IMR-90 (cell line): Measurements from ENCODE around the gene TEX14. TPM values are rescaled to one million over a fixed set of nuclear protein-coding genes. Genes with fewer than 3 reads are reported as not detected.

Source experiments
- ATAC-seq: fragments of 200-7000 bp; cut with Tn5 transposase; 2 replicates; pipeline ENCODE4 v1.9.1; 2020; ENCODE audit warnings: low read depth, mild to moderate bottlenecking, moderate library complexity
- BruUV-seq: library from RNA; stranded (reverse); fragments of 400-500 nt; replicated peaks from 2 replicates; lab custom pipeline; 2021; lab: Mats Ljungman, UMichigan
- CTCF ChIA-PET: fragments of 300-600 bp; formaldehyde crosslinking; extraction: SDS; loops from one replicate; lab custom pipeline; 2021; ENCODE audit warnings: antibody characterized with exemption; lab: Yijun Ruan, JAX
- POLR2A ChIA-PET: fragments of 300-600 bp; sonication (Branson Sonifier 250); formaldehyde crosslinking; loops from one replicate; lab custom pipeline; 2022; ENCODE audit warnings: antibody characterized with exemption; ENCODE audit not compliant: unreplicated experiment; lab: Charles Lee
- DNase-seq: peaks from one replicate; pipeline ENCODE4 v3.0.0; 2013
- H2AFZ ChIP-seq: replicated peaks from 2 replicates; pipeline ENCODE3; 2013; ENCODE audit warnings: low read length, mild to moderate bottlenecking; ENCODE audit not compliant: poor library complexity
- H2AK5ac ChIP-seq: 2 replicates; pipeline ENCODE4 v1.6.1; 2013; ENCODE audit warnings: low read depth, low read length, inconsistent platforms
- H2AK9ac ChIP-seq: replicated peaks from 2 replicates; pipeline ENCODE3; 2013; ENCODE audit warnings: mild to moderate bottlenecking, low read depth, low read length, moderate library complexity; ENCODE audit not compliant: poor library complexity
- H2BK120ac ChIP-seq: 2 replicates; pipeline ENCODE4 v1.6.1; 2013; ENCODE audit warnings: low read depth, low read length, inconsistent platforms
- H2BK15ac ChIP-seq: 3 replicates; pipeline ENCODE4 v1.6.1; 2013; ENCODE audit warnings: low read depth, low read length, inconsistent platforms
- H2BK20ac ChIP-seq: 2 replicates; pipeline ENCODE4 v1.6.1; 2013; ENCODE audit warnings: low read depth, mild to moderate bottlenecking, inconsistent platforms, low read length, moderate library complexity
- H2BK5ac ChIP-seq: 2 replicates; pipeline ENCODE4 v1.6.1; 2013; ENCODE audit warnings: mild to moderate bottlenecking, low read depth, low read length, inconsistent platforms; ENCODE audit not compliant: poor library complexity, severe bottlenecking
- H3K14ac ChIP-seq: replicated peaks from 2 replicates; pipeline ENCODE4 v1.6.1; 2013; ENCODE audit warnings: low read depth, low read length, inconsistent platforms
- H3K18ac ChIP-seq: 2 replicates; pipeline ENCODE4 v1.6.1; 2013; ENCODE audit warnings: low read depth, low read length, control low read depth
- H3K23ac ChIP-seq: 2 replicates; pipeline ENCODE4 v1.6.1; 2013; ENCODE audit warnings: low read depth, low read length, inconsistent platforms
- H3K27ac ChIP-seq: 2 replicates; pipeline ENCODE4 v1.5.1; 2013; ENCODE audit warnings: mild to moderate bottlenecking, control low read depth, low read length; ENCODE audit not compliant: insufficient read depth
- H3K27me3 ChIP-seq: 2 replicates; pipeline ENCODE4 v1.6.1; 2013; ENCODE audit warnings: low read length; ENCODE audit not compliant: control insufficient read depth, insufficient read depth
- H3K36me3 ChIP-seq: 2 replicates; pipeline ENCODE4 v1.6.1; 2013; ENCODE audit warnings: low read length, mixed read lengths; ENCODE audit not compliant: control insufficient read depth, insufficient read depth
- H3K4ac ChIP-seq: 2 replicates; pipeline ENCODE4 v1.6.1; 2013; ENCODE audit warnings: low read depth, low read length, inconsistent platforms
- H3K4me1 ChIP-seq: 2 replicates; pipeline ENCODE4 v1.6.1; 2013; ENCODE audit warnings: low read length, mixed read lengths; ENCODE audit not compliant: control insufficient read depth, insufficient read depth
- H3K4me2 ChIP-seq: 2 replicates; pipeline ENCODE4 v1.6.1; 2013; ENCODE audit warnings: low read depth, mild to moderate bottlenecking, control low read depth, low read length, moderate library complexity
- H3K4me3 ChIP-seq: 2 replicates; pipeline ENCODE4 v1.5.1; 2013; ENCODE audit warnings: low read depth, mild to moderate bottlenecking, control low read depth, low read length, moderate library complexity; ENCODE audit not compliant: insufficient read depth
- H3K56ac ChIP-seq: 2 replicates; pipeline ENCODE4 v1.6.1; 2013; ENCODE audit warnings: low read length, inconsistent platforms; ENCODE audit not compliant: insufficient read depth; ENCODE audit errors: extremely low read depth
- H3K79me1 ChIP-seq, 2 experiments: 2 replicates each; pipeline ENCODE4 v1.6.1; 2013; ENCODE audit warnings: low read length in 2 of 2, inconsistent platforms in 1 of 2, low read depth in 1 of 2
- H3K9ac ChIP-seq: 2 replicates; pipeline ENCODE4 v1.6.1; 2013; ENCODE audit warnings: low read depth, low read length, control low read depth
- H3K9me1 ChIP-seq: 2 replicates; pipeline ENCODE4 v1.6.1; 2013; ENCODE audit warnings: low read length, inconsistent platforms; ENCODE audit not compliant: insufficient read depth
- H3K9me3 ChIP-seq: 2 replicates; pipeline ENCODE4 v1.6.1; 2013; ENCODE audit warnings: low read length; ENCODE audit not compliant: control insufficient read depth, insufficient read depth
- H4K20me1 ChIP-seq: 2 replicates; pipeline ENCODE4 v1.6.1; 2013; ENCODE audit warnings: low read length, inconsistent platforms; ENCODE audit not compliant: insufficient read depth
- H4K5ac ChIP-seq: 2 replicates; pipeline ENCODE4 v1.6.1; 2013; ENCODE audit warnings: mild to moderate bottlenecking, low read depth, low read length, control low read depth
- H4K8ac ChIP-seq, 2 experiments: 2 replicates each; pipeline ENCODE4 v1.6.1; 2013; ENCODE audit warnings: low read depth in 2 of 2, low read length in 2 of 2, control low read depth in 1 of 2, inconsistent platforms in 1 of 2
- H4K91ac ChIP-seq: 2 replicates; pipeline ENCODE4 v1.6.1; 2013; ENCODE audit warnings: low read depth, low read length, inconsistent platforms; ENCODE audit not compliant: insufficient read depth
- BHLHE40 ChIP-seq: fragments of 150-350 bp; IDR thresholded peaks from 2 replicates; pipeline ENCODE4 v1.6.1; 2016; ENCODE audit warnings: mild to moderate bottlenecking, low read depth, low read length
- CEBPB ChIP-seq: IDR thresholded peaks from 2 replicates; pipeline ENCODE4 v1.6.1; 2012; ENCODE audit warnings: low read depth, low read length, improper control_type of control experiment
- CHD1 ChIP-seq: IDR thresholded peaks from 2 replicates; pipeline ENCODE4 v1.6.1; 2012; ENCODE audit warnings: low read depth, low read length, improper control_type of control experiment
- FOS ChIP-seq: fragments of 150-350 bp; IDR thresholded peaks from 2 replicates; pipeline ENCODE4 v1.6.1; 2016; ENCODE audit warnings: low read depth, low read length
- MAFK ChIP-seq: IDR thresholded peaks from 2 replicates; pipeline ENCODE4 v1.6.1; 2012; ENCODE audit warnings: low read depth, low read length, improper control_type of control experiment
- MAZ ChIP-seq: IDR thresholded peaks from 2 replicates; pipeline ENCODE4 v1.6.1; 2012; ENCODE audit warnings: low read depth, mild to moderate bottlenecking, low read length, improper control_type of control experiment, moderate library complexity, borderline replicate concordance
- MXI1 ChIP-seq: IDR thresholded peaks from 2 replicates; pipeline ENCODE4 v1.6.1; 2012; ENCODE audit warnings: low read depth, mild to moderate bottlenecking, low read length, moderate library complexity, borderline replicate concordance
- NFE2L2 ChIP-seq: fragments of 150-350 bp; IDR thresholded peaks from 2 replicates; pipeline ENCODE4 v1.6.1; 2016; ENCODE audit warnings: low read depth, mild to moderate bottlenecking, low read length
- POLR2A ChIP-seq: IDR thresholded peaks from 2 replicates; pipeline ENCODE4 v1.6.1; 2012; ENCODE audit warnings: mild to moderate bottlenecking, low read depth, low read length
- RAD21 ChIP-seq: IDR thresholded peaks from 2 replicates; pipeline ENCODE4 v1.6.1; 2012; ENCODE audit warnings: low read length, improper control_type of control experiment
- RCOR1 ChIP-seq: IDR thresholded peaks from 2 replicates; pipeline ENCODE4 v1.6.1; 2012; ENCODE audit warnings: mild to moderate bottlenecking, low read length, improper control_type of control experiment; ENCODE audit not compliant: insufficient replicate concordance
- RFX5 ChIP-seq: IDR thresholded peaks from 2 replicates; pipeline ENCODE4 v1.8.0; 2012; ENCODE audit warnings: low read depth, mild to moderate bottlenecking, low read length, moderate library complexity
- SMC3 ChIP-seq: fragments of 150-350 bp; IDR thresholded peaks from 2 replicates; pipeline ENCODE4 v1.6.1; 2016; ENCODE audit warnings: low read depth, mild to moderate bottlenecking, antibody characterized with exemption, low read length, moderate library complexity
- WGBS, 2 experiments: methylation state at CpG; one replicate each; pipeline versions ENCODE4 v1.1.5 to v1.1.7; 2013; ENCODE audit warnings: missing lambda C conversion rate in 2 of 2; ENCODE audit not compliant: insufficient read length in 1 of 2; ENCODE audit errors: extremely low coverage in 2 of 2; 5-methylcytosine and 5-hydroxymethylcytosine counted together
- dilution Hi-C: fragments of 300-500 bp; cut with HindIII; formaldehyde crosslinking; loops from one replicate; pipeline ENCODE4 v1.14.3; 2018; ENCODE audit warnings: low sequenced_read_pairs; ENCODE audit not compliant: unreplicated experiment
- in situ Hi-C: fragments of 300-500 bp; cut with MboI; formaldehyde crosslinking; loops from 3 replicates; pipeline ENCODE4 v1.14.3; 2019; ENCODE audit warnings: low sequenced_read_pairs, inconsistent platforms, mixed read lengths
- intact Hi-C: fragments of 100-400 bp; cut with micrococcal nuclease; formaldehyde crosslinking; loops from 2 replicates; pipeline ENCODE4 v1.10.0; 2022
- polyA plus RNA-seq, 3 experiments: library from polyadenylated mRNA; depleted of rRNA; stranded (reverse); fragments of >200 nt; gene quantifications; 2 replicates each; pipeline ENCODE4 v1.2.3, GENCODE V29; 2012; ENCODE audit warnings: low replicate concordance in 1 of 3
- total RNA-seq: library from RNA; depleted of rRNA; stranded (reverse); fragments of >200 nt; gene quantifications from 2 replicates; pipeline ENCODE4 v1.2.3, GENCODE V29; 2012
- TF ChIP-seq, protein P1 (sequence below): fragments of 150-350 bp; IDR thresholded peaks from 2 replicates; pipeline ENCODE4 v1.6.1; 2017; ENCODE audit warnings: mild to moderate bottlenecking, antibody characterized with exemption, low read length, low read depth
- TF ChIP-seq, protein P2 (sequence below): fragments of 150-350 bp; IDR thresholded peaks from 2 replicates; pipeline ENCODE4 v1.6.1; 2016; ENCODE audit warnings: low read depth, mild to moderate bottlenecking, low read length, moderate library complexity, borderline replicate concordance
- TF ChIP-seq, protein P3 (sequence below): conservative IDR thresholded peaks from 2 replicates; pipeline ENCODE4 v1.5.1; 2012; ENCODE audit warnings: mild to moderate bottlenecking, low read depth, low read length, improper control_type of control experiment

Gene TEX14
- total and polyA plus RNA-seq, 2 of the 4 experiments (the other 2 are of a cell fraction), result not detected

DNA sequence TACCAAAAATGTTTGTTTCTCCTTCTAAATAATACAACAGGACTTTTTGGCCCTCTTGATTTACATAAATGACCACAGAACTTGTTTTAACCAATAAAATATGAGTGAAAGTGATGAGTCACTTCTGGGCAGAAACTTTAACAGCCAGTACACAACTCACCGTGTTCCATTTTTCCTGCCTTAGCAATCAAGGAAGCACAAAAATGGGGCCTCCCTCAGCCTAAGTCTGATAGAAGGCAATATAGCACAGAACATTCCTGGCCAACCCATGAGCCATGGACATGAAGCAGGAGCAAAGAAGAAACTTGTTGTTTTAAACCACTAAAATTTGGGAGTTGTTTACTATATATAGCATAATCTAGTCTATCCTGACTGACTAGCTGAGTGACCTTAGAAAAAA is 116.3 kb downstream of the TEX14 start:
- peaks cover 4% of the 10 kb centered on the region for H3K27me3 ChIP-seq
- H3K79me1 ChIP-seq, result no peaks in the 10 kb centered on the region
- H3K9me1 ChIP-seq, result no peaks in the 10 kb centered on the region
- intact Hi-C loops, result no loop called here
- ATAC-seq (peak; percentile 67), DNase-seq (peak; percentile 64)
- no peaks in the 10 kb centered on the region for H4K20me1 ChIP-seq
- no peak overlapping the region for H4K8ac ChIP-seq
- 0 out of 2 replicates have a peak, but pooled peaks cover 2% of the 10 kb centered on the region for H3K4me1 ChIP-seq
- H2BK120ac ChIP-seq, result no peak overlapping the region
- H4K5ac ChIP-seq, result no peak overlapping the region
- H3K56ac ChIP-seq, result no peak overlapping the region
- H3K18ac ChIP-seq, result no peak overlapping the region
- no peak overlapping the region; the same call in 1 of the 2 replicates for H3K4me2 ChIP-seq
- H3K4me3 ChIP-seq, result no peak overlapping the region
- no peak overlapping the region for H3K4ac ChIP-seq
- no peak overlapping the region for H2BK15ac ChIP-seq
- H3K9me3 ChIP-seq, result no peaks in the 10 kb centered on the region
- H2BK5ac ChIP-seq, result no peak overlapping the region
- dilution Hi-C loops, result no loop called here
- no TSS peak for BruUV-seq
- no peak overlapping the region for H3K23ac ChIP-seq
- H4K91ac ChIP-seq, result no peak overlapping the region
- H3K14ac ChIP-seq, result no peak overlapping the region
- no CpG with 5 or more reads among the region's 1 CpG for WGBS, 2 experiments
- no peak for TF ChIP-seq CHD1
- no peak for TF ChIP-seq RCOR1
- TF ChIP-seq, protein P1, sequence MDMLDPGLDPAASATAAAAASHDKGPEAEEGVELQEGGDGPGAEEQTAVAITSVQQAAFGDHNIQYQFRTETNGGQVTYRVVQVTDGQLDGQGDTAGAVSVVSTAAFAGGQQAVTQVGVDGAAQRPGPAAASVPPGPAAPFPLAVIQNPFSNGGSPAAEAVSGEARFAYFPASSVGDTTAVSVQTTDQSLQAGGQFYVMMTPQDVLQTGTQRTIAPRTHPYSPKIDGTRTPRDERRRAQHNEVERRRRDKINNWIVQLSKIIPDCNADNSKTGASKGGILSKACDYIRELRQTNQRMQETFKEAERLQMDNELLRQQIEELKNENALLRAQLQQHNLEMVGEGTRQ, result no peak
- no peak for TF ChIP-seq CEBPB
- no peak for TF ChIP-seq POLR2A
- no peak for TF ChIP-seq MXI1
- peak; percentile 21; the same call in 1 of the 2 replicates for TF ChIP-seq FOS
- TF ChIP-seq RAD21, result no peak
- no peak for TF ChIP-seq BHLHE40
- no peak for TF ChIP-seq SMC3
- TF ChIP-seq, protein P2, sequence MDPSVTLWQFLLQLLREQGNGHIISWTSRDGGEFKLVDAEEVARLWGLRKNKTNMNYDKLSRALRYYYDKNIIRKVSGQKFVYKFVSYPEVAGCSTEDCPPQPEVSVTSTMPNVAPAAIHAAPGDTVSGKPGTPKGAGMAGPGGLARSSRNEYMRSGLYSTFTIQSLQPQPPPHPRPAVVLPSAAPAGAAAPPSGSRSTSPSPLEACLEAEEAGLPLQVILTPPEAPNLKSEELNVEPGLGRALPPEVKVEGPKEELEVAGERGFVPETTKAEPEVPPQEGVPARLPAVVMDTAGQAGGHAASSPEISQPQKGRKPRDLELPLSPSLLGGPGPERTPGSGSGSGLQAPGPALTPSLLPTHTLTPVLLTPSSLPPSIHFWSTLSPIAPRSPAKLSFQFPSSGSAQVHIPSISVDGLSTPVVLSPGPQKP, result no peak
- TF ChIP-seq MAFK, result no peak
- no peak for TF ChIP-seq MAZ
- peak; percentile 69 for TF ChIP-seq NFE2L2
- TF ChIP-seq, protein P3, sequence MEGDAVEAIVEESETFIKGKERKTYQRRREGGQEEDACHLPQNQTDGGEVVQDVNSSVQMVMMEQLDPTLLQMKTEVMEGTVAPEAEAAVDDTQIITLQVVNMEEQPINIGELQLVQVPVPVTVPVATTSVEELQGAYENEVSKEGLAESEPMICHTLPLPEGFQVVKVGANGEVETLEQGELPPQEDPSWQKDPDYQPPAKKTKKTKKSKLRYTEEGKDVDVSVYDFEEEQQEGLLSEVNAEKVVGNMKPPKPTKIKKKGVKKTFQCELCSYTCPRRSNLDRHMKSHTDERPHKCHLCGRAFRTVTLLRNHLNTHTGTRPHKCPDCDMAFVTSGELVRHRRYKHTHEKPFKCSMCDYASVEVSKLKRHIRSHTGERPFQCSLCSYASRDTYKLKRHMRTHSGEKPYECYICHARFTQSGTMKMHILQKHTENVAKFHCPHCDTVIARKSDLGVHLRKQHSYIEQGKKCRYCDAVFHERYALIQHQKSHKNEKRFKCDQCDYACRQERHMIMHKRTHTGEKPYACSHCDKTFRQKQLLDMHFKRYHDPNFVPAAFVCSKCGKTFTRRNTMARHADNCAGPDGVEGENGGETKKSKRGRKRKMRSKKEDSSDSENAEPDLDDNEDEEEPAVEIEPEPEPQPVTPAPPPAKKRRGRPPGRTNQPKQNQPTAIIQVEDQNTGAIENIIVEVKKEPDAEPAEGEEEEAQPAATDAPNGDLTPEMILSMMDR, result no peak
- TF ChIP-seq RFX5, result no peak
- CTCF ChIA-PET, result interaction anchor here (0.6 kb wide), 1 partner anchor 65 kb away, joined by 3 read pairs; no protein-coding TSS in a partner anchor
- POLR2A ChIA-PET, result no interaction called here
- no peak overlapping the region for H3K27ac ChIP-seq
- H3K9ac ChIP-seq, result no peak overlapping the region
- no peak overlapping the region for H2BK20ac ChIP-seq
- no peaks in the 10 kb centered on the region for H3K36me3 ChIP-seq
- no peak overlapping the region for H2AFZ ChIP-seq
- H2AK5ac ChIP-seq, result no peak overlapping the region
- in situ Hi-C loops, result no loop called here
- H2AK9ac ChIP-seq, result no peak overlapping the region
